AG08395 (cell line): ENCODE data around the gene KDM4F.
A peak's percentile ranks its signal among the peaks of the same experiment; 100 is the strongest.

Experiments
- DNase-seq: peaks from one replicate; pipeline ENCODE4 v3.0.0; 2012; ENCODE audit warnings: mixed read lengths, low spot score

The KDM4F gene

DNA sequence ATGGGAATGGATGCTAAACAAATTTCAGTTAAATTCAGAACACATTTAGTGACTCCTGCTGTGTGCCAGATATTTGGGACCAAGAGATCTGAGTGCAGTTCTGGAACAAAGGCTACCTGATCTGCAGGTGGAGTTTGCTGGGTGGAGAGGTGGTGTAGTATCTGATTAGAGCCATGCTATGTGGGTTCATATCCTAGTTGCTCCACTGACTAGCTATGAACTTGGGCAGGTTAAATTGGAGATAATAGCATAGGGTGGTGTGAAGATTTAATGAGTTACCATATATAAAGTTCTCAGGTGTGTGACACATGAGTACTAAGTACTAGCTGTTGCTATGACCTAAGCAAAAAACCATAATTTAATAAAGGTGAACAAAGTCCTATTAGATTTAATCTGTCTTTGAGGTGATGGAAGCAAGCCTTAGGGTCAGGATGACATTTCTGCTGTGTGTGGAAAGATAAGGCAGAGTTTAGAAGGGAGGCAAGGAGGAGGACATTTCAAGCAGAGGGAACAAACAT, 42.5 kb downstream of the KDM4F start:
- DNase-seq = no peak

DNA sequence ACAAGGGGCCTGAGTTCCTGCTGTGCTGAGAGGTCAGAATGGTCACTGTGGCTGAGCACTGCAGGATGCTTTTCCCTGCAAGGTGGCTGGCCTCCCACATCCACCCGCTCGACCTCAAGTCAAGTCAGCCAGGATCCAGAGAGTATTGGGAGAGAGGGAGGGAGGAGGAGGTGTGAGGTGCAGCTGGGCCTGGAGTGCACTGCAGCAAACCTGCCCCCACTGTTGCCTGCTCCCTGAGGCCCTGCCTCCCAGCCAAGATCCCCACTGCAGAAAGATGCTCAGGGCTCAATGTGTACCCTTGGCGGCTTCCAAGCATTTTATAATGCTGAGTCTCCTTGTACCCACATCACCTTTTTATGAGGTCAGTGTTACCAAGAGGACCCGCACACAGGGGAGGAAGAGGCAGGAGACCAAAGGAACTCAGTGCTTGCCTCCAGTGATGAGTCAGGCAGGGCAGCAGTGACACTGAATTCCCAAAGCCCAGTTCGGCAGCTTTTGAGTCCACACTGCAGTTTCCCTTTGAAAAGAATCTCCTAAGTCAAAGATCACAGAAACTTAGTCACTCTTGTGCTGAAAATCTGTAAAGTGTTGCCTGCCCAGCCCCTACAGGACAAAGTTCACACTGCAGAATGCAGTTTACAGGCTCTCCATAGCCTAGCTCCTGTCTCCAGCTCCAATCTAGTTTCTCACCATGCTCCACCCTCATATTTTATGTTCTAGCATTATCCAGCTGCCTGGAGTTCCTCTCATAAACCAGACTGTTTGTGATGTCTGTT, 43.5 kb downstream of the KDM4F start:
- peak; percentile 56 for DNase-seq

DNA sequence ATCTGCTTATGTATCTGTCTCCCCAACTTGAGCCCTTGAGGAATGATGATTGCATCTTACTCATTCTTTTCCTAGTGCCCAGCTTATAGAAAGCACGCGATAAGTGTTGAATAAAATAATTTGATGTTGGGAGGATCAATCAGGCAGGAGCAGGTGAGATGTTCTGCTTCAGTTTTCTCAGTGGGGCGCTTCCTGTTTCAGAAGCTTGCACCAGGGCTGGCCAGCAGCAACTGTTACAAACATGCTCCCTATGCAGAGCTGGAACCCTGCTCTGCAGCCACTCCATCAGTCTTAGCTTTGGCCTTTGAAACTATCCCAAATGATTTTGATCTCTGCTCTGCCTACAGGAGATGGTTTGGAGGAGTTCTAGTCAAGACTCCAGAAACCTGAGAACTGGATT, 44.3 kb downstream of the KDM4F start:
- DNase-seq = no peak

DNA sequence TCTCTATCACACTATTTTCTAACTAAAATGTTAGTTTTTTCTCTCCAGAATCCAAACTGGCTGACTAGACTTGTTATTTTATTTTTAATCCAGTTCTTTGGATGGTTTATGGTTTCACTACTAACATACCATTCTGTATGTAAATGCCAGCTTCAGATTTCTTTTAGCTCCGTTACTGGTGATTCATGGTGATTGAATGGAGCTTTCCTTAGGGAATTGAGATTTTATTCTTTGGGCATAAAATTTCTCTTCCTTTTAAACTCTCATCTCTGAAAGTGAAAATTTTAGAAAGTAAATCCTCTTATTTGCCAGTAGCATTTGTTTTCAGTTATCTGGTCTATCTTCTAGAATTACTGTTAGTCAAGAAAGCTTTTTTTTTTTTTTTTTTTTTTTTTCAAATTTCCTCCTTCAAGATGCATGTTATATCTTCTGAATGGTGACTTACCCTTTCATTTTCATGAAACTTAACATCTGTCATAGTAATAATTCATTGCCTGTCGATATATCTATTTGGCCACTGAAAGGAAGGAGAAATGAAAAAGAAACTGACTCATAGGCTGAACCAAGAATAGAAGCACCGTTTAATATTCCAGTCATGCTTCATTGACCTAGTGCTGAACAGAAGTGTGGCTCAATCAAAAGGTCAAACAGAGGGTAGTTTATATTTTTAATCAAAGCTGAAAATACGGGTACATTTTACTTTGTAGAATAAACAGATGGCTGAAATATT, 46.8 kb downstream of the KDM4F start:
- DNase-seq = peak; percentile 48

DNA sequence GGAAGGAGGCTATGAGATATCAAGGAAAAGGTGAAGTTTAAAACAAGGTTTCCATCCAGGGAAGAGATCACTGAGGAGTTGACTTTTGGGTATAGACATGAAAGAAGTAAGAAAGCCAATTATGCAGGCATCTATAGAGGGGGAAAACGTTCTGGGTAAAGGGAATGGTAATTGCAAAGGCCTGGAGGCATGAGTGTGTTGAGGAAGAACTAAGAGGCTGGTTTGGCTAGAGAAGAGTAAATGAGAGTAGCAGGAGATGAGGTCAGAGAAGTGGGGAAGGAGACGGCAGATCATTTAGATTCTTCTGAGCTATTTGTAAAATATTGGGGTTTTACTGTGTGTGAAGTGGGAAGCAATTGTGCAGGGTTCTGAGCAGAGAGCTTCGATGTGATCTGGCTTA, 48.0 kb downstream of the KDM4F start:
- DNase-seq = no peak

DNA sequence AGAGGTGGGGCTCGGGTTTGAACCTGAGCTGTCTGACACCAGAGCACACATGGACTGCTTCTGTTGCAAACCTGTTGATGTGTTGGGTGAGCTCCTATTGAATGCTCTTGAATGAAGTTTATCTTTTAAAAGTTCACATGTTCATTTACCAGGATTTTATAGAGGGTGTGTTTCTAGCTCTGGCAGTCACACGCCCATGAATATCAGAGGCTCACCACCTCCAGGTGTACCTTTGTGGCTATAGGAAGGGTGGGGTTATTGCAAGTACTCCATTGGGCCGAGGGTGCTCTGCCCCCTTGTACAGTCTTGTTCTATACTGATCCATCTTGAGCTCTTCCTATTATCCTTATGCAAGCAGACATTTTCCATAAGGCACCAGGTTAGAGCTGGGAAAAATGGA, 49.6 kb downstream of the KDM4F start:
- DNase-seq = no peak

DNA sequence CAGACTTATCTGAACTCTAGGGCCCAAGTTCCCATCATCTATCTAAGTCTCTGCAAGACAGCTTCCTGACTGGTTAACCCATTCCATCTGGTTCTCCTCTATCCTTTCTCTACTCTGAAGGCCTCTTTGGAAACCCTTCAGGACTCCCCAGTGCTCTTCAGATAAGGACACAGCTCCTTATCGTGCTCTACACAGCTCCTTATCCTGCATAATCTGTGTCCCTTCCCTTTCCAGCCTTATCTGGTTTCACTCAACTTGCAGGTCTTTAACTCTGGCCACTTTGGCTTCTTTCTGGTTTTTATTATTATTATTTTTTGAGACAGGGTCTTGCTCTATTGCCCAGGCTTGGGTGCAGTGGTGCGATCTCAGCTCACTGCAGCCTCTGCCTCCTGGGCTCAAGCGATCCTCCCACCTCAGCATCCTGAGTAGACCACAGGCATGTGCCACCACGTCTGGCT, 51.0 kb downstream of the KDM4F start:
- DNase-seq = no peak
